Activated T-cell treated with anti-CD3 and anti-CD28 coated beads, Interleukin-2, amount 50 U/mL, for 48 hours (primary cell): ENCODE results near the gene CPED1.
"Not testable (repeated sequence)": the region's sequence is repeated elsewhere in the genome, so short reads cannot be mapped to it uniquely, and the experiment has no call there.

Source experiments
- DNase-seq, 2 experiments: peaks; one replicate each; pipeline ENCODE4 v3.0.0-alpha.2; 2020

The CPED1 gene

GRCh38 chr7:120981888-120982615 is 6.5 kb upstream of the CPED1 start:
- DNase-seq: no peak

GRCh38 chr7:120983592-120983991 is 4.9 kb upstream of the CPED1 start:
- DNase-seq: not testable (repeated sequence)

GRCh38 chr7:120984406-120984805 is 4.1 kb upstream of the CPED1 start:
- DNase-seq: no peak

GRCh38 chr7:120985130-120985758 is 3.3 kb upstream of the CPED1 start:
- DNase-seq: no peak

GRCh38 chr7:120985839-120986238 is 2.7 kb upstream of the CPED1 start:
- DNase-seq: no peak

- DNase-seq: no peak
These were observed 1.9 kb upstream of the CPED1 start for GRCh38 chr7:120986650-120987049.

GRCh38 chr7:120987280-120987679 is 1.2 kb upstream of the CPED1 start:
- no peak for DNase-seq

GRCh38 chr7:120987683-120988590 is 574 bp upstream of the CPED1 start:
- peak; percentile 85 to 86 for DNase-seq

- no peak for DNase-seq
These were observed 1.0 kb downstream of the CPED1 start for GRCh38 chr7:120989257-120990220.

- DNase-seq: no peak
These were observed 2.1 kb downstream of the CPED1 start for GRCh38 chr7:120990468-120991118.

GRCh38 chr7:120991161-120991560 is 2.6 kb downstream of the CPED1 start:
- no peak for DNase-seq

- DNase-seq: no peak
These were observed 3.1 kb downstream of the CPED1 start for GRCh38 chr7:120991581-120991980.

GRCh38 chr7:120992272-120992964 is 3.9 kb downstream of the CPED1 start:
- no peak for DNase-seq

- no peak for DNase-seq
These were observed 4.5 kb downstream of the CPED1 start for GRCh38 chr7:120992965-120993494.

GRCh38 chr7:120993553-120994191 is 5.2 kb downstream of the CPED1 start:
- no peak for DNase-seq

- DNase-seq: no peak
These were observed 6.2 kb downstream of the CPED1 start for GRCh38 chr7:120994512-120995410.

- DNase-seq: no peak
These were observed 7.1 kb downstream of the CPED1 start for GRCh38 chr7:120995654-120996053.

GRCh38 chr7:120996333-120996987 is 7.9 kb downstream of the CPED1 start:
- DNase-seq: no peak

- DNase-seq: no peak
These were observed 8.5 kb downstream of the CPED1 start for GRCh38 chr7:120996988-120997345.
